Vagina (tissue), 2 donors: ENCODE measurements around the gene IRF1.
"Not testable (repeated sequence)": the region's sequence is repeated elsewhere in the genome, so short reads cannot be mapped to it uniquely, and the experiment has no call there.

Experiments
- POLR2A ChIP-seq, 2 donors: fragments of 450-650 bp; IDR thresholded peaks; one replicate each; pipeline ENCODE4 v1.6.1; 2017; ENCODE audit warnings: antibody characterized with exemption in 2 of 2, mild to moderate bottlenecking in 2 of 2, moderate library complexity in 2 of 2
- POLR2AphosphoS5 ChIP-seq, 2 donors: sonication (generic); formaldehyde crosslinking; IDR thresholded peaks; one replicate each; pipeline ENCODE4 v1.9.0; 2017; ENCODE audit warnings: antibody characterized with exemption in 2 of 2, mild to moderate bottlenecking in 2 of 2, low read depth in 1 of 2; ENCODE audit not compliant: insufficient read depth in 1 of 2
- TF ChIP-seq, protein P1 (sequence below), 3 experiments: fragments of 450-650 bp in 2 of 3; fragments of 200-600 bp in 1 of 3; sonication (generic) in 1 of 3; IDR thresholded peaks; one replicate each; pipeline ENCODE4 v1.5.1; 2017 to 2019; ENCODE audit warnings: antibody characterized with exemption in 3 of 3, mild to moderate bottlenecking in 2 of 3, moderate library complexity in 2 of 3

DNA sequence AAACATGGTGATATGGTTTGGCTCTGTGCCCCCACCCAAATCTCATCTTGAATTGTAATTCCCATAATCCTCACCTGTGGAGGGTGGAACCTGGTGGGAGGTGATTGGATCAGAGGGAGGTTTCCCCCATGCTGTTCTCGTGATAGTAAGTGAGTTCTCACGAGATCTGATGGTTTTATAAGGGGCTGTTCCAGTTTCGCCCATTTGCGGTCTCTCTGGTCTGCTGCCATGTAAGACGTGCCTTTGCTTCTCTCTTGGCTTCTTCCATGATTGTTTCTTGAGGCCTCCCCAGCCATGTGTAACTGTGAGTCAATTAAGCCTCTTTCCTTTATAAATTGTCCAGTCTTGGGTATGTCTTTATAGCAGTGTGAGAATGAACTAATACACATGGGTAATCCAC lies 34.3 kb upstream of the IRF1 start:
- not testable (repeated sequence) for TF ChIP-seq POLR2A (IDR thresholded peaks at IDR 0.05); POLR2AphosphoS5 (IDR thresholded peaks at IDR 0.05; ENCODE audit: insufficient read depth in 1 of 2, low read depth in 1 of 2)
- TF ChIP-seq, protein P1, sequence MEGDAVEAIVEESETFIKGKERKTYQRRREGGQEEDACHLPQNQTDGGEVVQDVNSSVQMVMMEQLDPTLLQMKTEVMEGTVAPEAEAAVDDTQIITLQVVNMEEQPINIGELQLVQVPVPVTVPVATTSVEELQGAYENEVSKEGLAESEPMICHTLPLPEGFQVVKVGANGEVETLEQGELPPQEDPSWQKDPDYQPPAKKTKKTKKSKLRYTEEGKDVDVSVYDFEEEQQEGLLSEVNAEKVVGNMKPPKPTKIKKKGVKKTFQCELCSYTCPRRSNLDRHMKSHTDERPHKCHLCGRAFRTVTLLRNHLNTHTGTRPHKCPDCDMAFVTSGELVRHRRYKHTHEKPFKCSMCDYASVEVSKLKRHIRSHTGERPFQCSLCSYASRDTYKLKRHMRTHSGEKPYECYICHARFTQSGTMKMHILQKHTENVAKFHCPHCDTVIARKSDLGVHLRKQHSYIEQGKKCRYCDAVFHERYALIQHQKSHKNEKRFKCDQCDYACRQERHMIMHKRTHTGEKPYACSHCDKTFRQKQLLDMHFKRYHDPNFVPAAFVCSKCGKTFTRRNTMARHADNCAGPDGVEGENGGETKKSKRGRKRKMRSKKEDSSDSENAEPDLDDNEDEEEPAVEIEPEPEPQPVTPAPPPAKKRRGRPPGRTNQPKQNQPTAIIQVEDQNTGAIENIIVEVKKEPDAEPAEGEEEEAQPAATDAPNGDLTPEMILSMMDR (IDR thresholded peaks at IDR 0.05), result not testable (repeated sequence)
